Measurements from ENCODE around the gene PKD2L2. TPM values are rescaled to one million over a fixed set of nuclear protein-coding genes. Genes with fewer than 3 reads are reported as not detected.
A peak's percentile ranks its signal among the peaks of the same experiment; 100 is the strongest.
"Not testable (repeated sequence)": the region's sequence is repeated elsewhere in the genome, so short reads cannot be mapped to it uniquely, and the experiment has no call there.

PKD2L2 gene
- total RNA-seq, 1 donor from 2014 or later = 0.16 TPM

DNA sequence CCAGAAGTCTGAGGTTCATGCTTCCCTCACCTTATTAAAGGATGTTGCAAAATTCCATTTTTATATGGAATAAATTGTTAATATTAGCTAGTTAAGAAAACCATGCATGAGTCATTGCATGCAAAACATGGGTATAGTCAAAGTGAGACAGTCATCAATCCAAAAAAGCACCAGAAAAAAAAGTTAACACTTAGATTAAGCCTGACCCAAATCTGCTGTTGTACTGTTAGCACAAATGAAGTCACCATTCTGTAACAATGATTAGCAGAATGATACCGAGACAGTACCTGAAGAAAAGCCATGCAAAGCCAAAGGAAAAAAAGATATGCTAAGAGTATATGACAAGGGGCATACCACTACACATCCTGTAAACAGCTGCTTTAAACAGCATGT lies 49.5 kb downstream of the PKD2L2 start:
- H3K36me3 ChIP-seq = peaks cover 75% of the 10 kb centered on the region
- H3K4me1 ChIP-seq = peaks cover 19% of the 10 kb centered on the region
- no peak overlapping the region for H3K4me3 ChIP-seq
- intact Hi-C loops (cut with micrococcal nuclease) = no loop called here
- H3K27ac ChIP-seq (replicated peaks) = no peak overlapping the region
- no peaks in the 10 kb centered on the region for H3K27me3 ChIP-seq (ENCODE audit: low read depth)
- DNase-seq = no peak
- H3K9me3 ChIP-seq (replicated peaks) = no peaks in the 10 kb centered on the region
- TF ChIP-seq, protein P1, sequence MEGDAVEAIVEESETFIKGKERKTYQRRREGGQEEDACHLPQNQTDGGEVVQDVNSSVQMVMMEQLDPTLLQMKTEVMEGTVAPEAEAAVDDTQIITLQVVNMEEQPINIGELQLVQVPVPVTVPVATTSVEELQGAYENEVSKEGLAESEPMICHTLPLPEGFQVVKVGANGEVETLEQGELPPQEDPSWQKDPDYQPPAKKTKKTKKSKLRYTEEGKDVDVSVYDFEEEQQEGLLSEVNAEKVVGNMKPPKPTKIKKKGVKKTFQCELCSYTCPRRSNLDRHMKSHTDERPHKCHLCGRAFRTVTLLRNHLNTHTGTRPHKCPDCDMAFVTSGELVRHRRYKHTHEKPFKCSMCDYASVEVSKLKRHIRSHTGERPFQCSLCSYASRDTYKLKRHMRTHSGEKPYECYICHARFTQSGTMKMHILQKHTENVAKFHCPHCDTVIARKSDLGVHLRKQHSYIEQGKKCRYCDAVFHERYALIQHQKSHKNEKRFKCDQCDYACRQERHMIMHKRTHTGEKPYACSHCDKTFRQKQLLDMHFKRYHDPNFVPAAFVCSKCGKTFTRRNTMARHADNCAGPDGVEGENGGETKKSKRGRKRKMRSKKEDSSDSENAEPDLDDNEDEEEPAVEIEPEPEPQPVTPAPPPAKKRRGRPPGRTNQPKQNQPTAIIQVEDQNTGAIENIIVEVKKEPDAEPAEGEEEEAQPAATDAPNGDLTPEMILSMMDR (IDR thresholded peaks at IDR 0.05; ENCODE audit: borderline replicate concordance) = no peak

DNA sequence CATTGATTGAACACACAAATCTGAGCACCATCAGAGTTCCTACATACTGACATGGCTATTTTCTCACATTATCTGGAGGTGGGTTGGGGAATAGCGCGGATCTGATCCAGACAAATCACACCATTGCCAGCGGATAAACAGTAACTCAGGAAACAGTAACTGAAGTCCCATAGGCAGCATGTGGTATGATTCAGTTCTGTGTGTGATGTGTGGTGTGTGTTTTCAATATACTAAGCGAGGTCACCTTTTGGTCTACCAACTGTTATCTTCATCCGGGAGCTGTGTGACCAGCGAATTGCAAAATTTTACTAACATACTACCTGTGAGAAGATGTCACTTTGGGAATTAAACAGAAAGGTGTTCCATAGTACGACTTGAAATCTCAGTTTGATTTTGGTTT lies 50.1 kb downstream of the PKD2L2 start:
- H3K4me3 ChIP-seq = no peak overlapping the region
- DNase-seq = no peak
- peaks cover 80% of the 10 kb centered on the region for H3K36me3 ChIP-seq
- peaks cover 15% of the 10 kb centered on the region for H3K4me1 ChIP-seq
- TF ChIP-seq, protein P1 (IDR thresholded peaks at IDR 0.05; ENCODE audit: borderline replicate concordance) = no peak
- H3K9me3 ChIP-seq (replicated peaks) = no peaks in the 10 kb centered on the region
- intact Hi-C loops (cut with micrococcal nuclease) = no loop called here
- H3K27ac ChIP-seq (replicated peaks) = no peak overlapping the region
- H3K27me3 ChIP-seq (ENCODE audit: low read depth) = no peaks in the 10 kb centered on the region

DNA sequence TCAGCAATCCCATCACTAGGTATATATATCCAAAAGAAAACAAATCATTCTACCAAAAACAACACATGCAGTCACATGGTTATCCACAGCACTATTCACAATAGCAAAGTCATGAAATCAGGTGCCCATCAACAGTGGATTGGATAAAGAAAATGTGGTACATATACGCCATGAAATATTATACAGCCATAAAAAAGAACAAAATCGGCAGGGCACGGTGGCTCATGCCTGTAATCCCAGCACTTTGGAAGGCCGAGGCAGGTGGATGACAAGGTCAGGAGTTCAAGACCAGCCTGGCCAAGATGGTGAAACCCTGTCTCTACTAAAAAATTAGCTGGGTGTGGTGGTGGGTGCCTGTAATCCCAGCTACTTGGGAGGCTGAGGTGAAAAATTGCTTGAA lies 55.0 kb downstream of the PKD2L2 start:
- DNase-seq; H3K27me3 ChIP-seq (ENCODE audit: low read depth); H3K4me3 ChIP-seq; H3K9me3 ChIP-seq (replicated peaks); intact Hi-C loops (cut with micrococcal nuclease); H3K27ac ChIP-seq (replicated peaks); H3K4me1 ChIP-seq: not testable (repeated sequence)
- H3K36me3 ChIP-seq = peaks cover 99% of the 10 kb centered on the region

DNA sequence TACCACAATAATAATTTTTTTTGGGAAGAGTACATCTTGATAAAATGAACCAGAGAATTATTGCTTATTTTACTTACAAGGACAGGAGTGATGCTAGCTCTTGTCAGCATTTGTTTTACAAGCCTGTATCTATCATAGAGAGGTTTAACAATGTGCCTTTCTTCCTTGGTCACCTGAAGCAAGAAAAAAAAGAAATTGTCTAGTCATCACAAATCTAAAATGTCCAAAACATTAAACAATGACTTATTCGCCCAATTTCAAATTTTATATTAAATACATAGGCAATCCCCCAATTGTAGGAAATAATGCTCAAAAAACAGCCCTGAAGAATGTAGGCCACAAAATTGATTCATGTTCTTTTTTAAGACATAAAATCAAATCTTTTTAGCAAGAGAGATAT lies 56.6 kb downstream of the PKD2L2 start:
- no peak overlapping the region for H3K4me3 ChIP-seq
- no peaks in the 10 kb centered on the region for H3K9me3 ChIP-seq (replicated peaks)
- no peaks in the 10 kb centered on the region for H3K27me3 ChIP-seq (ENCODE audit: low read depth)

DNA sequence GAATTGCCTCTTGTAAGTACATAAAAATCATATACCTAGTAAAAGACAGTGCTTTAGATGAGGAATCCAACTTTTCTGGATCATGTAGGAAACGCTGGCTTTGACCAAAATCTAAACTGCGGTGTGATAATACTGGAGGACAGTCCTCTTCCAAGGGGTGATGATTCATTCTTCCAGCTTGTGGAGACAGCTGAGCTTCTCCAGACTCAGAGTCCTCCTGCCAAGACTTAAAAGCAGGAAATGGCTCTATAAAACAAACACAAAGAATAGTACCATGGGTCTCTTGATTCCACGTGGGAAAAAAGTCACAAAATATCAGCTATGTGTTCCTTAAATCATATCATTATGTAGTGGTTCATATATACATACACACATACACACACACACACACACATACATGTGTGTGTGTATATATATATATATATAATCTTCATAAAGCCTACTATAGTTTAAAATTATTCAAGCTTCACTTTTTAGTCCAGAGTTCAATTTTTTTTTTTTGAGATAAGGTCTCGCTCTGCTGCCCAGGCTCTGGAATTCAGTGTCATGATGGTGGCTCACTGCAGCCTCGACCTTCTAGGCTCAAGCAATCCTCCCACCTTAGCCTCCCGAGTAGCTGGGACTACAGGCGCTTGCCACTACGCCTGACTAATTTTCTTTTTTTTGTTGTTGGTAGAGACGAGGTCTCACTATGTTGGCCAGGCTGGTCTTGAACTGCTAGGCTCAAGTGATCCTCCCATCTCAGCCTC lies 65.0 kb downstream of the PKD2L2 start:
- no peaks in the 10 kb centered on the region for H3K9me3 ChIP-seq (replicated peaks)
- peaks cover 50% of the 10 kb centered on the region for H3K36me3 ChIP-seq
- peaks cover 39% of the 10 kb centered on the region for H3K4me1 ChIP-seq
- H3K27me3 ChIP-seq (ENCODE audit: low read depth) = no peaks in the 10 kb centered on the region
- no peak overlapping the region for H3K4me3 ChIP-seq
- H3K27ac ChIP-seq (replicated peaks) = peak overlapping the region; percentile 62
- TF ChIP-seq, protein P1 (IDR thresholded peaks at IDR 0.05; ENCODE audit: borderline replicate concordance) = no peak
- no peak for DNase-seq
- intact Hi-C loops (cut with micrococcal nuclease) = no loop called here

More for the DNA sequence above, 56.6 kb downstream of the PKD2L2 start:
- peaks cover 98% of the 10 kb centered on the region for H3K36me3 ChIP-seq
- TF ChIP-seq, protein P1 (IDR thresholded peaks at IDR 0.05; ENCODE audit: borderline replicate concordance) = no peak
- intact Hi-C loops (cut with micrococcal nuclease) = no loop called here
- no peak overlapping the region for H3K27ac ChIP-seq (replicated peaks)
- H3K4me1 ChIP-seq = peaks cover 6% of the 10 kb centered on the region
- DNase-seq = no peak

DNA sequence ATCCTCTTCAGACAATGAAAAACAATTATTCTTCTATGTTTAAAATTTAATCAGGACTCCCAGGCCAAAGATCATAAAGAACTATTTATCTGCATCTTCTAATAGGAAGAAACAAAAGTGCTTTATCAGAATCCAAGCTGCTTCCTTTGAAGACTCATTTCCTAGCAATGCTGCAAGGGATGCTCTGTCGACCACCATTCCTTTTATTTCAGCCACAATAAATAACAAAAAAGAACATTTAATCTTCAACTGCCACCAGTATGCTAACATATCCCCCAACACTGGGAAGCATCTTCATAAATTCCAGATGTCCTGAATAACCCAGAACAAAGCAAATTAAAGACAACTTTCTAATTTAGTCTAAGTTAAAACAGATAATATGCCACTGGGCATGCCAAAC lies 68.7 kb downstream of the PKD2L2 start:
- no peaks in the 10 kb centered on the region for H3K27me3 ChIP-seq (ENCODE audit: low read depth)
- peaks cover 33% of the 10 kb centered on the region for H3K36me3 ChIP-seq
- H3K27ac ChIP-seq (replicated peaks) = no peak overlapping the region
- DNase-seq = no peak
- no peak overlapping the region for H3K4me3 ChIP-seq
- no peaks in the 10 kb centered on the region for H3K9me3 ChIP-seq (replicated peaks)
- peaks cover 59% of the 10 kb centered on the region for H3K4me1 ChIP-seq
- intact Hi-C loops (cut with micrococcal nuclease) = no loop called here
- TF ChIP-seq, protein P1 (IDR thresholded peaks at IDR 0.05; ENCODE audit: borderline replicate concordance) = no peak
